Lower leg skin (tissue), 3 donors: ENCODE measurements around the gene ARMC5.

Experiments
- POLR2A ChIP-seq, 2 donors: fragments of 450-650 bp; IDR thresholded peaks; one replicate each; pipeline ENCODE4 v1.6.1; 2016 to 2017; ENCODE audit warnings: antibody characterized with exemption in 2 of 2, mild to moderate bottlenecking in 1 of 2, moderate library complexity in 1 of 2
- TF ChIP-seq, protein P1 (sequence below), 3 donors: fragments of 450-650 bp; IDR thresholded peaks; one replicate each; pipeline ENCODE4 v1.5.1; 2016; ENCODE audit warnings: antibody characterized with exemption in 3 of 3, mild to moderate bottlenecking in 3 of 3, moderate library complexity in 2 of 3

DNA sequence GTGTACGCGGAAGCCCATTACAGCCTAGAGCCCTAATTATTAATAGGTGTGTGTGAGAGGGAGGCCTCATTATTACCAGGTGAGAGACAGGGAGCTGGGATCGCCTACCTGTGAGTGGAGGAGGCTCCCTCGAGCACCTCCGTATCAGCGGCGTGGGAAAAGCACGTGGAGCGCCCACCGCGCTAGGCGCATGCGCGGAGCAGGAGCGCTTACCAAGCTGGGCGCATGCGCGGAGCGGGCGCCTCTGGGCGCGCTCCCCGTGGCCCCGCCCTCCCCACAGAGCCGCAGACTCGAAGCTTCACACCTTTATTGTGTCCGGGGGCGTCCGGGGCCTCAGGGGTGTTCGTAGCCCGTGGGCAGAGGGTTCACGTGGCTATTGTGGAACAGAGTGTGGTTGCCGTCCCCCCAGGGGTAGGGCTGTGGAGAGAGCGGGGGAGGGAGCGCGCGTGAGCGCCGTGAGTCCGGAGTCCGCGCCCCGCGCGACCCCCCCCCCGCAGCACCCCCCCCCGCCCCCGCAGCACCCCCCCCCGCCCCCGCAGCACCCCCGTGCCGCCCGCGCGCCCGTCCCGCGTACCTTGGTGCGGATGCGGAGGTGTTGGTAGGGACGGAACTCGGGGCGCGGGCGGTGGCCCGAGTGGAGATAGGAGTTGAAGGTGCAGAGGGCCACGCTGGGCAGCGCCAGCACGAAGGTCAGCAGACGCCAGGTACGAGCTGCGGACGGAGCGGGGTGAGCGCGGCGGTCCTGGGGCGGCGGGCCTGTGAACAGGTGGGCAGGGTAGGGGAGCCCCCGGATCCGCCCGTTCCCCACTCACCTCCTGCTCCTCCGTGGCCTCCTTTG is 31.6 kb upstream of the ARMC5 start:
- TF ChIP-seq, protein P1, sequence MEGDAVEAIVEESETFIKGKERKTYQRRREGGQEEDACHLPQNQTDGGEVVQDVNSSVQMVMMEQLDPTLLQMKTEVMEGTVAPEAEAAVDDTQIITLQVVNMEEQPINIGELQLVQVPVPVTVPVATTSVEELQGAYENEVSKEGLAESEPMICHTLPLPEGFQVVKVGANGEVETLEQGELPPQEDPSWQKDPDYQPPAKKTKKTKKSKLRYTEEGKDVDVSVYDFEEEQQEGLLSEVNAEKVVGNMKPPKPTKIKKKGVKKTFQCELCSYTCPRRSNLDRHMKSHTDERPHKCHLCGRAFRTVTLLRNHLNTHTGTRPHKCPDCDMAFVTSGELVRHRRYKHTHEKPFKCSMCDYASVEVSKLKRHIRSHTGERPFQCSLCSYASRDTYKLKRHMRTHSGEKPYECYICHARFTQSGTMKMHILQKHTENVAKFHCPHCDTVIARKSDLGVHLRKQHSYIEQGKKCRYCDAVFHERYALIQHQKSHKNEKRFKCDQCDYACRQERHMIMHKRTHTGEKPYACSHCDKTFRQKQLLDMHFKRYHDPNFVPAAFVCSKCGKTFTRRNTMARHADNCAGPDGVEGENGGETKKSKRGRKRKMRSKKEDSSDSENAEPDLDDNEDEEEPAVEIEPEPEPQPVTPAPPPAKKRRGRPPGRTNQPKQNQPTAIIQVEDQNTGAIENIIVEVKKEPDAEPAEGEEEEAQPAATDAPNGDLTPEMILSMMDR (IDR thresholded peaks at IDR 0.05), result no peak
- TF ChIP-seq POLR2A (IDR thresholded peaks at IDR 0.05), result no peak
